H1 (cell line): ENCODE results near the gene ARL9. TPM values are rescaled to one million over a fixed set of nuclear protein-coding genes. Genes with fewer than 3 reads are reported as not detected.

Experiments
- CTCF ChIA-PET: fragments of 300-600 bp; sonication (Branson Sonifier 250); formaldehyde crosslinking; loops from one replicate; lab custom pipeline; 2021; ENCODE audit not compliant: partially characterized antibody; lab: Charles Lee
- POLR2A ChIA-PET: fragments of 300-600 bp; sonication (Branson Sonifier 250); formaldehyde crosslinking; loops from one replicate; lab custom pipeline; 2021; ENCODE audit warnings: inconsistent platforms; ENCODE audit not compliant: partially characterized antibody; lab: Charles Lee
- DNase-seq, 2 experiments: peaks; one replicate each; pipeline versions ENCODE4 v3.0.0 to v3.0.0-alpha.2; 2010 to 2022; ENCODE audit warnings: low spot score in 2 of 2, low read depth in 1 of 2, mixed read lengths in 1 of 2
- FAIRE-seq: peaks from 2 replicates; lab custom pipeline; 2011; peaks lifted over from hg19 to GRCh38; lab: Jason Lieb, UNC
- H2AFZ ChIP-seq: 2 replicates; pipeline ENCODE4 v1.8.1; 2012; ENCODE audit warnings: low read length, inconsistent platforms
- H2AK5ac ChIP-seq: 2 replicates; pipeline ENCODE4 v1.6.1; 2013; ENCODE audit warnings: low read depth, low read length
- H2BK120ac ChIP-seq: replicated peaks from 2 replicates; pipeline ENCODE3; 2013; ENCODE audit warnings: low read depth, low read length, inconsistent platforms
- H2BK12ac ChIP-seq: 2 replicates; pipeline ENCODE4 v1.6.1; 2013; ENCODE audit warnings: low read depth, low read length
- H2BK15ac ChIP-seq: 2 replicates; pipeline ENCODE4 v1.6.1; 2013; ENCODE audit warnings: low read length
- H2BK20ac ChIP-seq: 2 replicates; pipeline ENCODE4 v1.6.1; 2013; ENCODE audit warnings: low read length
- H2BK5ac ChIP-seq: 2 replicates; pipeline ENCODE4 v1.6.1; 2013; ENCODE audit warnings: low read depth, low read length
- H3K14ac ChIP-seq: 2 replicates; pipeline ENCODE4 v1.6.1; 2013; ENCODE audit warnings: inconsistent platforms; ENCODE audit not compliant: insufficient read length
- H3K18ac ChIP-seq: 2 replicates; pipeline ENCODE4 v1.6.1; 2013; ENCODE audit warnings: low read length; ENCODE audit errors: extremely low read depth
- H3K23ac ChIP-seq: 2 replicates; pipeline ENCODE4 v1.6.1; 2013; ENCODE audit warnings: inconsistent platforms; ENCODE audit not compliant: insufficient read length
- H3K23me2 ChIP-seq: 2 replicates; pipeline ENCODE4 v1.6.1; 2013; ENCODE audit warnings: low read depth, low read length
- H3K27ac ChIP-seq: 2 replicates; pipeline ENCODE4 v1.6.1; 2011; ENCODE audit warnings: low read depth, low read length, inconsistent platforms
- H3K27me3 ChIP-seq, 4 experiments: replicated peaks in 1 of 4; 1 replicate in 1 of 4; 2 replicates in 3 of 4; pipeline versions ENCODE4 v1.6.1 to v1.8.1; 2011 to 2013; ENCODE audit warnings: low read length in 3 of 4, mild to moderate bottlenecking in 3 of 4, inconsistent platforms in 2 of 4, mixed read lengths in 2 of 4, moderate library complexity in 1 of 4; ENCODE audit not compliant: control insufficient read depth in 3 of 4, insufficient read depth in 3 of 4; ENCODE audit errors: extremely low read depth in 1 of 4
- H3K36me3 ChIP-seq, 4 experiments: 2 replicates each; pipeline versions ENCODE4 v1.6.1 to v1.8.1; 2011 to 2013; ENCODE audit warnings: mild to moderate bottlenecking in 4 of 4, low read length in 3 of 4, moderate library complexity in 2 of 4, control low read depth in 1 of 4, inconsistent platforms in 1 of 4; ENCODE audit not compliant: insufficient read depth in 4 of 4, control insufficient read depth in 2 of 4
- H3K4ac ChIP-seq: replicated peaks from 2 replicates; pipeline ENCODE3; 2013; ENCODE audit warnings: low read length, low read depth, mixed read lengths, inconsistent platforms; ENCODE audit not compliant: insufficient read length
- H3K4me1 ChIP-seq, 4 experiments: replicated peaks in 1 of 4; 1 replicate in 1 of 4; 2 replicates in 3 of 4; pipeline versions ENCODE4 v1.6.1 to v1.8.1; 2011 to 2013; ENCODE audit warnings: low read length in 3 of 4, inconsistent platforms in 2 of 4, mixed read lengths in 1 of 4; ENCODE audit not compliant: insufficient read depth in 4 of 4, control insufficient read depth in 3 of 4
- H3K4me2 ChIP-seq, 2 experiments: 2 replicates each; pipeline versions ENCODE4 v1.6.1 to v1.8.1; 2011 to 2013; ENCODE audit warnings: low read depth in 2 of 2, low read length in 2 of 2, control low read depth in 1 of 2, inconsistent platforms in 1 of 2, mild to moderate bottlenecking in 1 of 2; ENCODE audit not compliant: insufficient read depth in 1 of 2
- H3K4me3 ChIP-seq, 4 experiments: fragments of 200-600, 300-600 bp in 1 of 4; sonication (generic), shearing (Covaris generic), sonication (Bioruptor Twin) in 1 of 4; 2 replicates each; pipeline versions ENCODE4 v1.5.1 to v1.8.1; 2011 to 2016; ENCODE audit warnings: low read length in 4 of 4, low read depth in 3 of 4, control low read depth in 2 of 4, inconsistent platforms in 2 of 4, mild to moderate bottlenecking in 2 of 4, mixed read lengths in 1 of 4, moderate library complexity in 1 of 4; ENCODE audit not compliant: insufficient read depth in 2 of 4; ENCODE audit errors: extremely low read depth in 1 of 4
- H3K56ac ChIP-seq: replicated peaks from 2 replicates; pipeline ENCODE3; 2013; ENCODE audit warnings: low read depth, mild to moderate bottlenecking, mixed read lengths, low read length, inconsistent platforms; ENCODE audit not compliant: insufficient read length
- H3K79me1 ChIP-seq: 2 replicates; pipeline ENCODE4 v1.6.1; 2013; ENCODE audit warnings: low read depth, low read length, control low read depth
- H3K79me2 ChIP-seq, 2 experiments: 2 replicates each; pipeline versions ENCODE4 v1.6.1 to v1.8.1; 2012 to 2013; ENCODE audit warnings: low read length in 2 of 2, mild to moderate bottlenecking in 2 of 2, inconsistent platforms in 1 of 2; ENCODE audit not compliant: insufficient read depth in 2 of 2, control insufficient read depth in 1 of 2
- H3K9ac ChIP-seq, 4 experiments: replicated peaks in 1 of 4; 1 replicate in 1 of 4; 2 replicates in 3 of 4; pipeline versions ENCODE4 v1.6.1 to v1.8.1; 2011 to 2013; ENCODE audit warnings: low read depth in 3 of 4, low read length in 3 of 4, control low read depth in 2 of 4, mild to moderate bottlenecking in 2 of 4, moderate library complexity in 2 of 4, inconsistent platforms in 1 of 4; ENCODE audit errors: extremely low read depth in 1 of 4
- H3K9me3 ChIP-seq, 2 experiments: 2 replicates each; pipeline versions ENCODE4 v1.6.1 to v1.8.1; 2012 to 2013; ENCODE audit warnings: mild to moderate bottlenecking in 2 of 2, moderate library complexity in 2 of 2, control low read depth in 1 of 2, inconsistent platforms in 1 of 2, low read depth in 1 of 2, low read length in 1 of 2, mixed read lengths in 1 of 2; ENCODE audit not compliant: insufficient read depth in 2 of 2
- H4K20me1 ChIP-seq, 2 experiments: replicated peaks in 1 of 2; 2 replicates each; pipeline versions ENCODE3 to v1.8.1; 2011 to 2013; ENCODE audit warnings: inconsistent platforms in 2 of 2, low read length in 2 of 2, mild to moderate bottlenecking in 1 of 2; ENCODE audit not compliant: insufficient read depth in 2 of 2, control insufficient read depth in 1 of 2
- H4K5ac ChIP-seq: 2 replicates; pipeline ENCODE4 v1.6.1; 2013; ENCODE audit warnings: low read length, low read depth, mixed read lengths, inconsistent platforms; ENCODE audit not compliant: insufficient read length
- H4K8ac ChIP-seq: 2 replicates; pipeline ENCODE4 v1.8.0; 2013; ENCODE audit warnings: mild to moderate bottlenecking, moderate library complexity, low read length, inconsistent platforms; ENCODE audit not compliant: insufficient read depth; ENCODE audit errors: extremely low read depth
- H4K91ac ChIP-seq: replicated peaks from 2 replicates; pipeline ENCODE3; 2013; ENCODE audit warnings: low read length, mixed read lengths, inconsistent platforms; ENCODE audit not compliant: insufficient read length
- POLR2A ChIP-seq, 2 experiments: IDR thresholded peaks; 1 replicate in 1 of 2; 2 replicates in 1 of 2; pipeline ENCODE4 v1.6.1; 2011; ENCODE audit warnings: low read depth in 2 of 2, low read length in 2 of 2, mild to moderate bottlenecking in 2 of 2; ENCODE audit errors: control extremely low read depth in 1 of 2
- SIRT6 ChIP-seq: IDR thresholded peaks from one replicate; pipeline ENCODE4 v1.7.1; 2012; ENCODE audit warnings: low read length, inconsistent platforms
- WGBS, 2 experiments: shearing (Covaris generic) in 1 of 2; methylation state at CpG; one replicate each; pipeline versions ENCODE4 v1.1.6 to v1.1.7; 2013 to 2015; ENCODE audit warnings: low lambda C conversion rate in 2 of 2, mixed read lengths in 2 of 2, inconsistent platforms in 1 of 2, low coverage in 1 of 2, missing lambda C conversion rate in 1 of 2; ENCODE audit not compliant: insufficient replicate concordance in 2 of 2, insufficient coverage in 1 of 2, insufficient read length in 1 of 2; ENCODE audit errors: extremely low coverage in 1 of 2, missing lambda C conversion rate in 1 of 2; 5-methylcytosine and 5-hydroxymethylcytosine counted together
- polyA plus RNA-seq, 7 experiments: library from polyadenylated mRNA; depleted of rRNA in 3 of 7; stranded (reverse) in 5 of 7; unstranded in 2 of 7; fragments of >200 nt in 5 of 7; fragments of 200-250 nt in 2 of 7; gene quantifications; 1 replicate in 5 of 7; 2 replicates in 1 of 7; 4 replicates in 1 of 7; pipeline versions ENCODE4 v1.2.1 to v1.2.3, GENCODE V29; 2011 to 2013; ENCODE audit warnings: missing spikeins in 2 of 7, mixed read lengths in 2 of 7
- total RNA-seq: library from RNA; stranded (reverse); fragmentation: NEBNext Ultra II Directional; extraction: Animal tissue kit (Norgen Biotek cat#: 25700); gene quantifications from 2 replicates; pipeline ENCODE4 v1.2.1, GENCODE V29; 2021

Gene ARL9
- total and polyA plus RNA-seq, 2 of the 8 experiments (the other 6 are each of a cell fraction or from before 2014, with no cell fraction given): 0.60 to 0.76 TPM

GRCh38 chr4:56464581-56464980 is 41.0 kb upstream of the ARL9 start:
- TF ChIP-seq SIRT6 (no peak), POLR2A (IDR thresholded peaks at IDR 0.05; ENCODE audit: control extremely low read depth in 1 of 2, low read depth in 2 of 2, low read length in 2 of 2) (peak in 1 of 2 experiments; percentile 6; a peak in 1 of 3 replicates)
- TF ChIP-seq, all 59 proteins: peak for 1
- Histone ChIP-seq H2BK120ac (no peak overlapping the region), H3K79me2 (peaks cover 4 to 45% of the 10 kb centered on the region in 2 experiments; a peak in 3 of 4 replicates), H3K23ac (no peak overlapping the region), H3K4me2 (no peak overlapping the region; a peak in 1 of 4 replicates), H2AK5ac (no peak overlapping the region), H3K4ac (no peak overlapping the region), H2BK15ac (no peak overlapping the region), H2AFZ (no peak overlapping the region), H3K27me3 (no peaks in the 10 kb centered on the region), H3K79me1 (peaks cover 5% of the 10 kb centered on the region), H3K4me1 (peaks cover 0 to 5% (median 2%) of the 10 kb centered on the region in 4 experiments; a peak in 1 of 7 replicates), H3K56ac (no peak overlapping the region), H3K9me3 (no peaks in the 10 kb centered on the region), H4K8ac (no peak overlapping the region), H2BK12ac (no peak overlapping the region), H3K23me2 (peaks cover 10% of the 10 kb centered on the region), H3K4me3 (no peak overlapping the region), H2BK20ac (no peak overlapping the region), H3K9ac (no peak overlapping the region), H4K5ac (no peak overlapping the region), H3K36me3 (peaks cover 9 to 33% (median 28%) of the 10 kb centered on the region in 4 experiments), H3K18ac (no peak overlapping the region), H4K20me1 (peaks cover 5 to 17% of the 10 kb centered on the region in 2 experiments), H2BK5ac (no peak overlapping the region), H3K14ac (no peak overlapping the region), H3K27ac (no peak overlapping the region), H4K91ac (no peak overlapping the region)
- ChIA-PET POLR2A (interaction anchor here (1.3 to 12.0 kb wide), 4 partner anchors 13 to 55 kb away, joined by 4 to 121 read pairs (median 8); partner anchors contain the start of genes PAICS and PPAT), CTCF (no interaction called here)
- FAIRE-seq (no peak), DNase-seq (no peak)
- 83% methylated on average over 3 of the region's 3 CpGs; no CpG with 5 or more reads in 1 of the 2 experiments for WGBS, 2 experiments
